Measurements from ENCODE around the gene GRXCR1. TPM values are rescaled to one million over a fixed set of nuclear protein-coding genes. Genes with fewer than 3 reads are reported as not detected.

Gene GRXCR1
- polyA plus RNA-seq, 1 of the 3 experiments (the other 2 are of a cell fraction) = not detected

GRCh38 chr4:42910459-42910858, 17.9 kb downstream of the GRXCR1 start (continued):
- no peak for TF ChIP-seq ZBTB33 (IDR thresholded peaks at IDR 0.05; ENCODE audit: borderline replicate concordance, low read depth)
- no peak for TF ChIP-seq RXRA (IDR thresholded peaks at IDR 0.05; ENCODE audit: borderline replicate concordance, low read depth)
- no peak for TF ChIP-seq GABPA (IDR thresholded peaks at IDR 0.05; ENCODE audit: low read depth)

- Histone ChIP-seq H3K27ac (ENCODE audit: low read depth in 2 of 2, low read length in 1 of 2) (no peak overlapping the region), H3K79me2 (ENCODE audit: insufficient read depth) (no peaks in the 10 kb centered on the region), H3K9ac (no peak overlapping the region), H3K27me3 (ENCODE audit: insufficient read depth) (no peaks in the 10 kb centered on the region), H3K9me3 (no peaks in the 10 kb centered on the region), H3K4me3 (ENCODE audit: low read depth in 2 of 2, low read length in 1 of 2) (no peak overlapping the region), H3K9me2 (no peaks in the 10 kb centered on the region), H4K20me1 (ENCODE audit: insufficient read depth) (no peaks in the 10 kb centered on the region), H3K4me1 (ENCODE audit: control insufficient read depth in 1 of 2, insufficient read depth in 2 of 2, low read depth in 1 of 2, low read length in 1 of 2) (no peaks in the 10 kb centered on the region; a peak in 1 of 4 replicates), H2AFZ (ENCODE audit: low read depth) (no peak overlapping the region), H3F3A (replicated peaks; ENCODE audit: insufficient read depth) (no peaks in the 10 kb centered on the region), H3K4me2 (no peak overlapping the region), H3K36me3 (replicated peaks in 1 of 2; ENCODE audit: control insufficient read depth in 1 of 2, insufficient read depth in 2 of 2, low read length in 1 of 2) (no peaks in the 10 kb centered on the region)
- TF ChIP-seq MEF2A (IDR thresholded peaks at IDR 0.05; ENCODE audit: borderline replicate concordance, low read depth) (no peak), FOSL2 (IDR thresholded peaks at IDR 0.05; ENCODE audit: borderline replicate concordance, low read depth) (no peak), TCF12 (IDR thresholded peaks at IDR 0.05) (no peak), POLR2AphosphoS5 (IDR thresholded peaks at IDR 0.05; ENCODE audit: low read depth, low read length) (no peak), FOXJ3 (CRISPR knock-in tag; IDR thresholded peaks at IDR 0.05) (no peak), NRF1 (IDR thresholded peaks at IDR 0.05; ENCODE audit: low read depth, low read length) (no peak), CHD2 (IDR thresholded peaks at IDR 0.05; ENCODE audit: low read length, partially characterized antibody) (no peak), USF2 (IDR thresholded peaks at IDR 0.05; ENCODE audit: borderline replicate concordance, low read depth, low read length) (no peak), RCOR1 (IDR thresholded peaks at IDR 0.05; ENCODE audit: low read length) (no peak), IRF3 (IDR thresholded peaks at IDR 0.05; ENCODE audit: low read depth, low read length) (no peak), TAF1 (IDR thresholded peaks at IDR 0.05; ENCODE audit: borderline replicate concordance, low read depth, low read length) (no peak), RXRA (IDR thresholded peaks at IDR 0.05; ENCODE audit: borderline replicate concordance, low read depth) (no peak), CTCF (IDR thresholded peaks at IDR 0.05) (no peak), PBX3 (IDR thresholded peaks at IDR 0.05) (no peak), SIN3A (IDR thresholded peaks at IDR 0.05; ENCODE audit: borderline replicate concordance, low read depth, low read length) (no peak)
- POLR2A ChIA-PET = no interaction called here
- CTCF ChIA-PET = no interaction called here
- WGBS (ENCODE audit: low lambda C conversion rate) = 31% methylated on average over 4 of the region's 4 CpGs
- no peak for DNase-seq
Measured at GRCh38 chr4:42914937-42915336, 22.4 kb downstream of the GRXCR1 start.

Data from SK-N-SH (cell line).